HEK293T (cell line): Measurements from ENCODE around the gene ARL2BP.

Experiments
- BHLHE40 ChIP-seq: fragments of 450-650 bp; IDR thresholded peaks from 2 replicates; pipeline ENCODE4 v1.6.1; 2016; ENCODE audit warnings: mild to moderate bottlenecking, moderate library complexity, borderline replicate concordance
- SP1 ChIP-seq: fragments of 450-650 bp; IDR thresholded peaks from 2 replicates; pipeline ENCODE4 v1.6.1; 2017

- TF ChIP-seq SP1 (no peak), BHLHE40 (no peak)
These were observed 42.8 kb upstream of the ARL2BP start for GRCh38 chr16:57202095-57202886.
